ENCODE measurements around the gene FBXW10. TPM values are rescaled to one million over a fixed set of nuclear protein-coding genes. Genes with fewer than 3 reads are reported as not detected.
"Not testable (repeated sequence)": the region's sequence is repeated elsewhere in the genome, so short reads cannot be mapped to it uniquely, and the experiment has no call there.

The FBXW10 gene
- total and polyA plus RNA-seq, 2 of the 4 experiments (the other 2 are of a cell fraction), result not detected

GRCh38 chr17:18708215-18708614, 35.6 kb upstream of the FBXW10 start:
- 80% methylated on average over 2 of the region's 3 CpGs; no CpG with 5 or more reads in 1 of the 2 experiments for WGBS, 2 experiments (ENCODE audit: extremely low coverage in 2 of 2, insufficient read length in 1 of 2)
- H4K91ac ChIP-seq (ENCODE audit: insufficient read depth, low read depth, low read length); H2BK120ac ChIP-seq (ENCODE audit: low read depth, low read length); dilution Hi-C loops (cut with HindIII; ENCODE audit: low sequenced_read_pairs, unreplicated experiment); H3K4me1 ChIP-seq (ENCODE audit: control insufficient read depth, insufficient read depth, low read length); intact Hi-C loops (cut with micrococcal nuclease); H4K8ac ChIP-seq (ENCODE audit: low read depth in 2 of 2, low read length in 2 of 2); H2BK5ac ChIP-seq (ENCODE audit: low read depth, low read length, poor library complexity, severe bottlenecking); H4K20me1 ChIP-seq (ENCODE audit: insufficient read depth, low read length); H3K23ac ChIP-seq (ENCODE audit: low read depth, low read length); H2BK20ac ChIP-seq (ENCODE audit: low read depth, low read length); H2AFZ ChIP-seq (replicated peaks; ENCODE audit: low read length, poor library complexity); in situ Hi-C loops (cut with MboI; ENCODE audit: low sequenced_read_pairs); H4K5ac ChIP-seq (ENCODE audit: low read depth, low read length); H2AK9ac ChIP-seq (replicated peaks; ENCODE audit: low read depth, low read length, poor library complexity); H3K27ac ChIP-seq (ENCODE audit: insufficient read depth, low read length); H3K14ac ChIP-seq (replicated peaks; ENCODE audit: low read depth, low read length); H3K4ac ChIP-seq (ENCODE audit: low read depth, low read length); CTCF ChIA-PET; H3K9ac ChIP-seq (ENCODE audit: low read depth, low read length); H3K9me1 ChIP-seq (ENCODE audit: insufficient read depth, low read length); POLR2A ChIA-PET (ENCODE audit: unreplicated experiment); H3K27me3 ChIP-seq (ENCODE audit: control insufficient read depth, insufficient read depth, low read length); H3K18ac ChIP-seq (ENCODE audit: low read depth, low read length); H3K4me3 ChIP-seq (ENCODE audit: insufficient read depth, low read depth, low read length); H2BK15ac ChIP-seq (ENCODE audit: low read depth, low read length); ATAC-seq (ENCODE audit: low read depth); H3K4me2 ChIP-seq (ENCODE audit: low read depth, low read length); H3K9me3 ChIP-seq (ENCODE audit: control insufficient read depth, insufficient read depth, low read length); H3K36me3 ChIP-seq (ENCODE audit: control insufficient read depth, insufficient read depth, low read length); H2AK5ac ChIP-seq (ENCODE audit: low read depth, low read length); BruUV-seq (replicated peaks); H3K56ac ChIP-seq (ENCODE audit: extremely low read depth, insufficient read depth, low read length); H3K79me1 ChIP-seq (ENCODE audit: low read depth in 1 of 2, low read length in 2 of 2): not testable (repeated sequence)
- peak; percentile 62 for TF ChIP-seq CEBPB (IDR thresholded peaks at IDR 0.05; ENCODE audit: low read depth, low read length)
- DNase-seq, result peak; percentile 1

Measured in IMR-90 (cell line).